MG63 (cell line): Measurements from ENCODE around the gene THSD4. TPM values are rescaled to one million over a fixed set of nuclear protein-coding genes. Genes with fewer than 3 reads are reported as not detected.

Experiments used
- DNase-seq: peaks from one replicate; pipeline ENCODE4 v3.0.0-alpha.2; 2020
- H3K27me3 ChIP-seq: fragments of 250-450 bp; sonication (Bioruptor Pico); 2 replicates; pipeline ENCODE4 v1.5.1; 2020; ENCODE audit warnings: mild to moderate bottlenecking, moderate library complexity
- H3K36me3 ChIP-seq: fragments of 250-450 bp; sonication (Bioruptor Pico); 2 replicates; pipeline ENCODE4 v1.5.1; 2020; ENCODE audit warnings: mild to moderate bottlenecking, moderate library complexity
- H3K4me3 ChIP-seq: fragments of 250-450 bp; sonication (Bioruptor Pico); 2 replicates; pipeline ENCODE4 v1.5.1; 2020; ENCODE audit warnings: mild to moderate bottlenecking, moderate library complexity
- H3K9me3 ChIP-seq: fragments of 250-450 bp; sonication (Bioruptor Pico); 2 replicates; pipeline ENCODE4 v1.5.1; 2020; ENCODE audit warnings: mild to moderate bottlenecking, moderate library complexity
- total RNA-seq: library from RNA; depleted of rRNA; stranded (reverse); fragments of >200 nt; shearing (Covaris generic); gene quantifications from 2 replicates; pipeline ENCODE4 v1.2.3, GENCODE V29; 2014; ENCODE audit warnings: low replicate concordance; rRNA removed

The THSD4 gene
- total RNA-seq = 10.2 and 14.4 TPM in 2 replicates

DNA sequence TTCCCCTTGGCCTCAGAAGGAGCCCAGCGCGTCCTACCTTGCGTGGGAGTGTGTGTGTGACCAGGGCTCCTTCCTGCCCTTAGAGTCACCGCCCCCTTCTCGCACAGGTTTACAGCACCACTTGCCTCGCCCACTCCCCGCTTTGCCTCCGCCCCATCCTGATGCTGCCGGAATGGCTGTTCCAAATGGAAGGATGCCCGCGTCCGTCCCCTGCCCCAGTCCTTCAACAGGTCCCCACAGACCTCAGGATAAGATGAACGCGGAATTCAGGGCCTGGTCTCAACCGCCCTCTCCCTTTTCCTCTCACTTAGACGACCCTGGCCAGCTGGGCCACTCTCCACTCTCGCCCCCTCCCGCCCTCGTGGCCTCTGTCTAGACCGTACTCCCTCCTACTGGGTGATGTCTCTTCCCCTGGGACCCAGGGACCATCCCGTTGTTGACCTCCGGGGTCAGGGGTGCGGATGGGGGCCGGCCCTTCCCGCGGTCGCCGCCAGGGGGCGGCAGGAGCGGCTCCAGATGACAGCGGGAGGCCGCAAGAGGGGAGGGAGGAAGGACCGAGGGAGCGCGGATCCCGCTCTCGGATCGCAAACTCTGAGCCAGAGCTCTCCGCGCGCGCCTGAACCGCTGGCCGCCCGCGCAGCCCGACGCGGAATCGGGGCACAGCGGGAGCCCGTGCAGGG, at the start of gene THSD4:
Gene THSD4 (plus strand): TSS at position 585 of the 680 bp plus-strand sequence.
- H3K4me3 ChIP-seq = peak within 1 kb of the TSS; percentile 83
- H3K9me3 ChIP-seq = no peaks in the 10 kb centered on the region
- H3K36me3 ChIP-seq = peaks cover 2% of the 10 kb centered on the region; the same call in 1 of the 2 replicates
- no peaks in the 10 kb centered on the region for H3K27me3 ChIP-seq
- DNase-seq = peak; percentile 87

GRCh38 chr15:71066983-71067382, 48.3 kb upstream of the THSD4 start:
- no peaks in the 10 kb centered on the region for H3K27me3 ChIP-seq
- H3K36me3 ChIP-seq = no peaks in the 10 kb centered on the region
- H3K9me3 ChIP-seq = peaks cover 3% of the 10 kb centered on the region
- no peak overlapping the region for H3K4me3 ChIP-seq
- DNase-seq = peak; percentile 15

DNA sequence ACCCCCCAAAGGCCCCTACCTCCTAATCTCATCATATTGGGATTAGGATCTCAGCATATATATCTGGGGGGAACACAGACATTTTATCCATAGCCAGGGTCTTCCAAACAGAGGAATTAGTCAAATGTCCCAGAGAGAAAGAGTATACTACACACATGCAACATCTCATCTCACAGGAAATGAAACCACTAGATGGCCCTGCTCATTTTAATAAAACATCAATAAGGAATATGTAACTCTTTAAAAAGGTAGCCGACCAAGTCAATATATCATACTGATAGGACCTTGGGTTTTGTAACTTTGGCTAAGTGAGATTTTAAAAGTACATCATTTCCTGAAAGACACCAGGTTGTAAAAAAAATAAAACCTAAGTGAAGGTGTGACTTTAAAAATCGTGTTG, 45.6 kb upstream of the THSD4 start:
- DNase-seq = no peak
- Histone ChIP-seq H3K9me3 (peaks cover 6% of the 10 kb centered on the region), H3K27me3 (no peaks in the 10 kb centered on the region), H3K4me3 (no peak overlapping the region), H3K36me3 (no peaks in the 10 kb centered on the region; the same call in 1 of the 2 replicates)

DNA sequence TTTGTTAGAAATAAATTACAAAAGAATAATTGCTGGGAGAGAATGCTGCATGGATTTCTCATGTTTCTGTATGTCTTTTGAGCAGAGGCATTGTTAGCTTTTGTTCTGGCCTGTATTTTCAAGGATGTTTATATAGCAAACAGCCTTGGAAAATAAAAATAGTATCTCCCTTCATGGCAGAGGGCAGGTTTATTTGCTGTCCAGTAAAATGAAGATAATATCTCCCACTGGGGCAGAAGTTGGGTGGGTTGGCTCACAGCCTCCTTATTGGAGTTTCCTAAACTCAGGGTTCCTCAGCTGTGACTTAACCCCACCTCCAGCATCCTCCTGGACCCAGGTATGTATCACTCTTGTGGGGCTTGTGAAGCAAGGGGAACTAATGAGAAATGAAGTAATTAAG, 43.7 kb upstream of the THSD4 start:
- Histone ChIP-seq H3K4me3 (no peak overlapping the region), H3K36me3 (no peaks in the 10 kb centered on the region; the same call in 1 of the 2 replicates)
- no peak for DNase-seq

DNA sequence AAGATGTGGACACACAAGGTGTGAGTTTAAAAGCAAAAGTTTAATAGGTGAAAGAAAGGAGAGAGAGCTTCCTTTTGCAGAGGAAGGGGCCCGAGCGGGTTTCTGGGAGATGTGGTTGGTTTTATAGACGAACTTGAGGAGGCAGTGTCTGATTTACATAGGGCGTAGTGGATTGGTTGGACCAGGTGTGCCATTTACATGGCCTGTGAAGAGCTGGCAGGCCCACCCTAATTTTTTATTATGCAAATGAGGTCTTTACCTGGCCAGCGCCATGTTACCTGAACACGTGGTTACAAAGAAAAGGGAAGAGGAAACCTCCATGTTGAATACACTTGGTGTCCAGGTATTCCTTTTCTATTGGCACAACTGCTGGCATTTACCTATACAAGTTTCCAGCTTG, 42.8 kb upstream of the THSD4 start:
- Histone ChIP-seq H3K27me3 (no peaks in the 10 kb centered on the region), H3K4me3 (no peak overlapping the region), H3K9me3 (peaks cover 22% of the 10 kb centered on the region), H3K36me3 (no peaks in the 10 kb centered on the region; the same call in 1 of the 2 replicates)
- no peak for DNase-seq

More for the DNA sequence above, 43.7 kb upstream of the THSD4 start:
- H3K9me3 ChIP-seq = peaks cover 18% of the 10 kb centered on the region
- no peaks in the 10 kb centered on the region for H3K27me3 ChIP-seq

DNA sequence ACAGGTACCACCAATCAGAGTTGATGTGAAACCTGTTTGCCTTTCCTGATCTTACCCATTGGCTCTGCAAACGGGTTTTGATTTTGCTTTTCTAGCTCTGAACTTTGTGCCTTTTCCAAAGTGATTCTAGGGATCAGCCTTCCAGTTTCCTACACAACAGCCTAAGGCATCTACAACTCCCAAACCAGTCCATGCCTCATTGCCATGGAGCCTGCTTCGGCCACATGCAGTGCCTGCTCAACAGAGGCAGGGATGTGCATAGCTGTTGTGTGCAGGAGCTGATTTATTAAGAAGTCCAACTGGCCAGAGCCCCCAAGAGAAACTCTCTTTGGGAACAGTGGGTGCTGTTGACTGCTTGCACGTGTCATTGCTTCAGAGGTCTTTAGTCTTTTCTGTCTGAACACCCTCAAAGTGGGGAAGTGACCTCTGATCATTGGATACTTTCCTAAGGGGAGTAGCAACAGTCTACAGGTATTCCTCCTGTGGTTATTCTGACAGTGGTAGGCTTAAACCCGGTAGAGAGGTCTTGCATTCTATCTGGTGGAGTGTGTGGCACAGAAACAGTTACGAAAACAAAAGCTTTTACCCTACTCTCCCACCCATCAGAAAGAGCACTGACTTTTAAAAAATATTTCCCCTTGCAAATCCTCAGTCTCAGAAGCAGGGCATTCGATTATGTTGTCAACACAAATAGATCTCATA, 36.6 kb upstream of the THSD4 start:
- DNase-seq = no peak
- peaks cover 27% of the 10 kb centered on the region for H3K9me3 ChIP-seq
- H3K27me3 ChIP-seq = no peaks in the 10 kb centered on the region
- no peak overlapping the region for H3K4me3 ChIP-seq
- H3K36me3 ChIP-seq = no peaks in the 10 kb centered on the region; the same call in 1 of the 2 replicates

DNA sequence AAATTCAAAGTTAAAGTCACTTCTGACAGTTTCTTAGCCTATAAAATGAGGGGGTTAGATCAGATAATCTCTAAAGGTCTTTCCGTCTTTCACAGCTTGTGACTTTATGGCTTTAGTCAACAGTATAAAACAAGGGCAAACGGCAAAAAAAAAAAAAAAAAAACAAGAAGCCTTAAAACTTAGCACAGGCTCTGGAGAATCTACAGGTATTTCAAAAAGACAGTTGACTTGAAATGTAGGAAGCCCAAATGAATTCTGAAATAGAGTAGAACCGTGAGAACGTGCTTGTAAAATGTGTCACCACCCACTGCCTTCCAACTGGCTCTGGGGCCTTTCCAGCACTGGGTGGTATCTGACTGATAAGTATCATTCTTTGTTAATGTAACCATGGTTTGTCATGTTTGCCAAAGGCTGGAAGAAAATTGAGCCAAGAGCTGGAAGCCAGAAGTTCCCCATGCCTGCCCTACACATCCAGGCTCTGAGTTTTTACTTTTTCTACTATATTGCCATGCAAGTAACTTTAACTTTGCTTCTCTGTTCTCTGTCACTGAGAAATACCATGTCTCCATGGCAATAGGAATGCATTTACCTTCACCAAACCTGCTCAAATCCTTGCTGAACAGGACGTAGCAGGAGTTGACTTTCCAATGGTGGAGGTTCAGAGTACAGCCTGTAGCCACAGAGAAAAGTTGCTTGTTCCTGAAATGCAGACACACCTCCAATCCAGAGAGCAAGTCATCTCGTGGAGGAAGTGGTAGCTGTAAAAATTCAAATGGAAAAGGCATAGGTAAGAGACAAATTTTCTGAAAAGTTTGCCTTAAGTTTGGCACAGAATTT, 35.8 kb upstream of the THSD4 start:
- peak; percentile 96 for DNase-seq
- Histone ChIP-seq H3K9me3 (peaks cover 24% of the 10 kb centered on the region), H3K36me3 (no peaks in the 10 kb centered on the region; the same call in 1 of the 2 replicates), H3K4me3 (no peak overlapping the region), H3K27me3 (no peaks in the 10 kb centered on the region)

DNA sequence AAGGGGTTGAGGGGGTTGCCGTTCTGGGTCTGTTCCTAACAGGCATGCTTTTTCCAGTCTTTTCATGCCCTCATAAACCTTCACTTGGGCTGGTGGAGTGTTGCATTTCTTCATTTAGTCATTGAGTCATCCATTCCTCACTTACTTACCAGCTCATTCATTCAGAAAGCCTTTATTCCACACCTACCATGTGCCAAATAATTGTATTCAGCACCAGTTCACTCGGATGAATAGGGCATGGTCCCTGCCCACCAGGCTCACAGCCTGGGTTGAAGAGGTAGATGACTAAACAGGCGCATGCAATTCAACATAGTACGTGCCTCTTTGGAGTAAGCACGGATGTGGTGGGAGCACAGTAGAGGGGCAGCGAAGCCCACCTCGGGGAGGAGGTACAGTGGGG, 35.1 kb upstream of the THSD4 start:
- H3K36me3 ChIP-seq = no peaks in the 10 kb centered on the region; the same call in 1 of the 2 replicates
- H3K27me3 ChIP-seq = no peaks in the 10 kb centered on the region
- H3K4me3 ChIP-seq = no peak overlapping the region
- H3K9me3 ChIP-seq = peaks cover 22% of the 10 kb centered on the region
- DNase-seq = peak; percentile 89

GRCh38 chr15:71080705-71081104, 34.6 kb upstream of the THSD4 start:
- H3K36me3 ChIP-seq = no peaks in the 10 kb centered on the region; the same call in 1 of the 2 replicates
- H3K4me3 ChIP-seq = no peak overlapping the region
- H3K27me3 ChIP-seq = no peaks in the 10 kb centered on the region
- peaks cover 17% of the 10 kb centered on the region for H3K9me3 ChIP-seq
- DNase-seq = peak; percentile 93

DNA sequence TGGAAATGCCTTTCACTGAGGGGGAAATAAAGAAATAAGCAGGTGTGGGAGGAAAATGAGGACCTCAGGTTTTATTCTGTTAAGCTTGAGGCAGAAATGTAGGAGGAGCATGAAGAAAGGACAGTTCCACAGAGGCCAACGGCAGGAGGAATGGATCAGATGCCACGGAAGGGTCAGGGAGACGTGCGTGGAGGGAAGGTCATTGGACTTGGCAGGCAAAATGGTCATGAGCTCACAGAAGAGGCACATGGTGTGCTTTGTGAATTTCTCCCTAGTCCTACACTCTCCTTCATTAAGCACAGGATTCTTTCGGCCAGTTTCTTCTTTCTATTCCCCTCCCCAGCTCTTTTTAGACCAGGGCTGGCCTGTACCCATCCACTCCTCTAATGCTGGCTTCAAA, 32.5 kb upstream of the THSD4 start:
- Histone ChIP-seq H3K36me3 (no peaks in the 10 kb centered on the region; the same call in 1 of the 2 replicates), H3K27me3 (no peaks in the 10 kb centered on the region), H3K9me3 (peaks cover 18% of the 10 kb centered on the region), H3K4me3 (no peak overlapping the region)
- DNase-seq = no peak

DNA sequence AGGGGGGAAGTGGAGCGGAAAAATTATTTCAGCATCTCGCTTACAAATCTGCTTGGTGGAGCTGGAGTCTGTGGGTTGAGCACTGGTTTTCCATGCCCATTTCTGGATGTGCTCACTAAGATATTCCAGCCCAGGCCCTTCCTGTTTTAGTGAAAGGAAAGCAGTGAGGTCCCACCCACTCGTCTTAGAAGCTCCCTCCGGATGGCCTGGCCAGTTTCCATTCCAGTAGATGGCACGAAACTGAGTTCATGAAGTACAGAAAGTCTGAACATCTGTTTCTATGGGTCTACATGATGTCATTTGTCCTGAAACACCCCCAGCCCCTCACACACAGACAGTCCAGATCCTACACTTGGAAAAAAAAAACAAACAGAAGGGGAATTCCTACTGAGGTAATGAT, 31.9 kb upstream of the THSD4 start:
- DNase-seq = peak; percentile 69
- H3K9me3 ChIP-seq = peaks cover 21% of the 10 kb centered on the region
- no peaks in the 10 kb centered on the region for H3K27me3 ChIP-seq
- no peaks in the 10 kb centered on the region; the same call in 1 of the 2 replicates for H3K36me3 ChIP-seq
- no peak overlapping the region for H3K4me3 ChIP-seq

GRCh38 chr15:71084264-71084663, 31.0 kb upstream of the THSD4 start:
- H3K27me3 ChIP-seq = no peaks in the 10 kb centered on the region
- no peaks in the 10 kb centered on the region; the same call in 1 of the 2 replicates for H3K36me3 ChIP-seq
- H3K9me3 ChIP-seq = peaks cover 29% of the 10 kb centered on the region
- H3K4me3 ChIP-seq = no peak overlapping the region
- no peak for DNase-seq

DNA sequence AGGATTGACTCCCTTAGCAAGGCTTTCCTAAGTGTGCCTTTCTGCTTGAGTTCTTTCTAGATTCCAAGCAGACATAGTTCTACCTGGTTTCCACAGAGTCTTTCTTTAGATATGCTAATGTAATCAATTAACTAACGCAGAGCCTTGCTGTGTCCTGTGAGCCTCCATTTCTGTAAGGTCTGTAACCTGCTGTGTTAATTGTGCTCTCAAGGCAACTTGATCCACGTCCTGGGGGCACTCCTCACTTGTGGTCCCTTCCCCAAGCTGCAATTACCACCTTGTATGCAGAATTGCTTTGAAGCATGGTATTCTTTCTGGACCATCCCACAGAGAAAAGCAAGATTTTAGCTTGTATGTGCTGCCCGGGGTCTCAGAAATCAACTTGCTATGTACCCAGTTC, 29.5 kb upstream of the THSD4 start:
- H3K27me3 ChIP-seq = no peaks in the 10 kb centered on the region
- no peaks in the 10 kb centered on the region; the same call in 1 of the 2 replicates for H3K36me3 ChIP-seq
- no peak for DNase-seq
- H3K4me3 ChIP-seq = no peak overlapping the region
- H3K9me3 ChIP-seq = peaks cover 29% of the 10 kb centered on the region

DNA sequence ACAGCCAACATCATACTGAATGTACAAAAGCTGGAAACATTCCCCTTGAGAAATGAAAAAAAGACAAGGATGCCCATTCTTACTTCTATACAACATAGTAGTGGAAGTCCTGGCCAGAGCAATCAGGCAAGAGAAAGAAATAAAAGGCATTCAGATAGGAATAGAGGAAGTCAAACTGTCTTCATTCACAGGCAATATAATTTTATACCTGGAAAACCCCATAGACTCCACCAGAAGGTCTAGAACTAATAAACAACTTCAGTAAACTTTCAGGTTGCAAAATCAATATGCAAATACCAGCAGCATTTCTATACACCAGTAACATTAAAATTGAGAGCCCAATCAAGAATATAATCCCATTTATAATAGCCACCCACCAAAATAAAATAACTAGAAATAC, 27.1 kb upstream of the THSD4 start:
- DNase-seq = no peak
- H3K4me3 ChIP-seq = no peak overlapping the region
- no peaks in the 10 kb centered on the region for H3K27me3 ChIP-seq
- peaks cover 23% of the 10 kb centered on the region for H3K9me3 ChIP-seq
- no peaks in the 10 kb centered on the region for H3K36me3 ChIP-seq

DNA sequence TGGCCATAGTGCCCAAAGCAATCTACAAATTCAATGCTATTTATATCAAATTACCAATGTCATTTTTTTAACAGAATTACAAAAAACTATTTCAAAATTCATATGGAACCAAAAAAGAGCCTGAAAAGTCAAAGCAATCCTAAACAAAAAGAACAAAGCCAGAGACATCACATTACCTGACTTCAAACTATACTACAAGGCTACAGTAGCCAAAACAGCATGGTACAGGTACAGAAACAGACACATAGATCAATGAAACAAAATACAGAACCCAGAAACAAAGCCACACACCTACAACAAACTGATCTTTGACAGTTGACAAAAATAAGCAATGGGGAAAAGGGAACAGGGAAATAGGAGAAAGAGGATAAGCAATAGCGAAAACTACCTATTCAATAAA, 26.6 kb upstream of the THSD4 start:
- Histone ChIP-seq H3K9me3 (peaks cover 23% of the 10 kb centered on the region), H3K36me3 (no peaks in the 10 kb centered on the region), H3K4me3 (no peak overlapping the region), H3K27me3 (no peaks in the 10 kb centered on the region)
- no peak for DNase-seq

- DNase-seq = no peak
- no peaks in the 10 kb centered on the region for H3K27me3 ChIP-seq
- no peak overlapping the region for H3K4me3 ChIP-seq
- no peaks in the 10 kb centered on the region for H3K36me3 ChIP-seq
- peaks cover 27% of the 10 kb centered on the region for H3K9me3 ChIP-seq
These were observed 25.5 kb upstream of the THSD4 start for GRCh38 chr15:71089801-71090200.

DNA sequence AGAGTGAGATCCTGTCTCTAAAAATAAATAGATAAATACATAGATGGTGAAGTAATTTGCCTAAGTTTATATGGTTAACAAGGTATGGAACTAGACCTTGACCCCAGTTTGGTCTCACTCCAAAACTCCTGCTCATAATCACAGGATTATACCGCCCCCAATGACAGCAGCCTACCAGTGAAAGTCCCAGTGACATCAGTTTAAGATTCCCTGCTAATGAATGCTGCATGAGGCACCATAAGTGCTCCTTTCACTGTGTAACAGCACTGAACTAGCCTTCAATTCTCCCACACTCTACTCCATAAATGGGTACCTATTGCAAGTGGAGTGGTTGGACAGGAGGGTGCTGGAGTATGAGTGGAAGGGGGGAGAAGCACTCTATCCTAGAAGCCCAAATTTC, 23.7 kb upstream of the THSD4 start:
- no peak for DNase-seq

More for the DNA sequence above, 23.7 kb upstream of the THSD4 start:
- no peaks in the 10 kb centered on the region for H3K36me3 ChIP-seq
- H3K9me3 ChIP-seq = peaks cover 26% of the 10 kb centered on the region
- no peak overlapping the region for H3K4me3 ChIP-seq
- H3K27me3 ChIP-seq = no peaks in the 10 kb centered on the region
